ENCODE data around the gene RALGPS2.
A peak's percentile ranks its signal among the peaks of the same experiment; 100 is the strongest.

Gene RALGPS2, protein sequence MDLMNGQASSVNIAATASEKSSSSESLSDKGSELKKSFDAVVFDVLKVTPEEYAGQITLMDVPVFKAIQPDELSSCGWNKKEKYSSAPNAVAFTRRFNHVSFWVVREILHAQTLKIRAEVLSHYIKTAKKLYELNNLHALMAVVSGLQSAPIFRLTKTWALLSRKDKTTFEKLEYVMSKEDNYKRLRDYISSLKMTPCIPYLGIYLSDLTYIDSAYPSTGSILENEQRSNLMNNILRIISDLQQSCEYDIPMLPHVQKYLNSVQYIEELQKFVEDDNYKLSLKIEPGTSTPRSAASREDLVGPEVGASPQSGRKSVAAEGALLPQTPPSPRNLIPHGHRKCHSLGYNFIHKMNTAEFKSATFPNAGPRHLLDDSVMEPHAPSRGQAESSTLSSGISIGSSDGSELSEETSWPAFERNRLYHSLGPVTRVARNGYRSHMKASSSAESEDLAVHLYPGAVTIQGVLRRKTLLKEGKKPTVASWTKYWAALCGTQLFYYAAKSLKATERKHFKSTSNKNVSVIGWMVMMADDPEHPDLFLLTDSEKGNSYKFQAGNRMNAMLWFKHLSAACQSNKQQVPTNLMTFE

DNA sequence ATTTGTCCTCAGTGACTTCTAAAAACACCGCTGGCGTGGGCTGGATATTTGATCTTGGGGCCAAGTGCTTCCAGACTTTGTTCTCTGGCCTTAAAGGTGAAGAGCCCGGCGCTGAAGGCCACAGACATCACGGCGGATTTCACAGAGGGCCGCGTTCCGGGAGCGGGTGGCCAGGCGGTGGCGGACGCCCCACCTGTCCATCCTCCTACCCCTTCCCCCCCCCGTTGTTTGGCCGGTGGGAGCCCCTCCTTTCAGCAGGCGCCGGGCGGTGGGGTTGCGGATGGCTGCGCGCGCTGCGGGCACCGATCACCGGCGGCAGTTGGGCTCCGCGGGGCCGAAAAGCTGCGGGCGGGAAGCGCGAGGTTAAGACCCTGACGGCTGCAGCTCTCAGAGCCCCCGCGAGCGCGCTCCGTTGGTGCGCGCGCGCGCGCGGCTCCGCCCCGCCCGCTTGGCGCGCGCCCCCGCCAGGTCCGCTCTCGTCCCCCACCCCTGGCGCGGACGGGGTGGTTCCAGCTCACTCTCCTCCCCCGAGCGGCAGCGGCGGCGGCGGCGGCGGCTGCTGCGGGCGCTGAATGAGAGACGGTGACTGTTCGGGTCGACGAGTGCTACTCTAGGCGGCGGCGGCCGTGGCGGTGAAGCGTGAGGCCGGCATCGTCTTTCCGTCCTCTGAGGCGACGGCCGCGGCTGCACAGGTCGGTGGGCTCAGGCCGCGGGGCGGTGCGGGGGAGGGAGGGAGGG lies at the start of gene RALGPS2:
RALGPS2 (plus strand) TSS at position 517 of the 738 bp plus-strand sequence. CDS start 51,521 bp downstream, outside the sequence.
- DNase-seq = peak; percentile 89

DNA sequence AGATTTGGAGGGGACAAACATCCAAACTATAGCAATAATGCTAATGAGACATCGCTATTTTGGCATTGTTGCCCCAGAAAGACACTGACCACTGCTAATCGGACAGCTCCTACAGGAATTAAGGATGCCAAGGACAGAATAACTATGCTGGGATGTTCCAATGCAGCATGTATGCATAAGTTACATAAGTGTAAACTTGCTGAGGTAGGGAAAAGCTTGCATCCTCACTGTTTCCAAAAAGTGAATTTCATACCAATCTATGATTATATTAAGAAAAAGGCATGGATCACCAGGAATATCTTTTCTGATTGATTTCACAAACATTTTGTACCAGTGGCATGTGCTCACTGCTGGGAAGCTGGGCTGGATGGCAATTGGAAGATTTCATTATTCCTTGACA lies 45.8 kb upstream of the RALGPS2 start:
- DNase-seq = no peak

DNA sequence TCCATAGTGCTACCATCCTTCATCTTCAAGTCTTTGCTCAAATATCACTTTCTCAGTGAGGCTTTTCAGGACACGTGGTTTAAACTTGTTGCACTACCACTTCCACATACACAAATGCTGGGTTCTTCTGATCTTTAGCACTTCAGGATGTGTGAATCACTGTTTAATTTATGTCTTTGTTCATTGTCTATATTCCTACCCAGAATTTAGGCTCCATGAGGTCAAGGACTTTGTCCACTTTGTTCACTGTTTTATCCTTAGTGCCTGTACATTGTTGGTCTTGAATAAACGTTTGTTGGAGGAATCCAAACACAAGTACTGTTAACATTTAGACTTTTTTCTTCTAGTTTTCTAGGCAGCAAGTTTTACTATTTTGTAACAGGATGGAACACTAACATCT lies 42.6 kb upstream of the RALGPS2 start:
- no peak for DNase-seq

DNA sequence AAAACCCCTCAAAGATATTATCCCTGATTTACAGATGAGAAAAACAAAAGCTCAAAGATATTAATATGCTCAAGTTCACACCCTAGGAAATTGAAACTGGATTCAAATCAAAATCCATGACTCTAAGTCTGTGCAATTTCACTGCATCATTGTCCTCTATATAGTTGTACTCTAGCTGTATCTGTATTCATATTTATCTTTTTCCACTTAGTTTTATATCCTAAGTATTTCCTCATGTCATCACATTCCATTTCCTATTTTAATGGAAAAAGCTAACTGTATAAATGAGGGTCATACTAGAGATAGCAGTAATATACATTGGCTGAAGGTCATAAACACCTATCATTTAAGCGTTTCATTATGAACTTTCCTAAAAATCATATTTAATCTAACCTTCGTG lies 42.2 kb upstream of the RALGPS2 start:
- no peak for DNase-seq

DNA sequence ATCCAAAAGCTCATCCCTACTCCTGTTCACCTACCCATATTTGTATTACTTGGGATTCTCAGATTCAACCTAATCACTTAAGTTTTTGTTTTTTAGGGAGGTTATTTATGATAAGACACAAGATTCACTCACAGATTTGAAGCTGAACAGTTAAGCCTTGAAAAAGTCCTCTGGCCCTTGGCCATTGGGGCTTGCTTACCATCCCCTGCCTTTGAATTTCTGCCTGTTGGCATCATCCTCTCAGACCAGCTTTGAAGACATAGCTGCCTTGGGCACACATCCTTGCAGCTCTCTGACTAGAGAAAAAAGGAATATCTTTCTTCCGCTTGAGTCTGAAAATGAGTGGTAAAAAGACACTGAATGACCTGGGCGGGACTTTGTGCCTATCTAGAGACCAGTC lies 41.8 kb upstream of the RALGPS2 start:
- DNase-seq = no peak

DNA sequence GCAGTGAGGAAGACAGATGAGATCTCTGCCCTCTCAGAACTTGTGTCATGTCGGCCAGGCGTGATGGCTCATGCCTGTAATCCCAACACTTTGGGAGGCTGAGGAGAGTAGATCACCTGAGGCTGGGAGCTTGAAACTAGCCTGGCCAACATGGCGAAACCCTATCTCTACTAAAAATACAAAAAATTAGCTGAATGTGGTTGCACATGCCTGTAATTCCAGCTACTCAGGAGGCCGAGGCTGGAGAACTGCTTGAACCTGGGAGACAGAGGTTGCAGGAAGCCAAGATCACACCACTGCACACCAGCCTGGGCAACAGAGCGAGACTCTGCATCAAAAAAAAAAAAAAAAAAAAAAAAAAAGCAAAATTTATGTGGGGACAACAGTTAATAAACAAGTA lies 40.9 kb upstream of the RALGPS2 start:
- no peak for DNase-seq

DNA sequence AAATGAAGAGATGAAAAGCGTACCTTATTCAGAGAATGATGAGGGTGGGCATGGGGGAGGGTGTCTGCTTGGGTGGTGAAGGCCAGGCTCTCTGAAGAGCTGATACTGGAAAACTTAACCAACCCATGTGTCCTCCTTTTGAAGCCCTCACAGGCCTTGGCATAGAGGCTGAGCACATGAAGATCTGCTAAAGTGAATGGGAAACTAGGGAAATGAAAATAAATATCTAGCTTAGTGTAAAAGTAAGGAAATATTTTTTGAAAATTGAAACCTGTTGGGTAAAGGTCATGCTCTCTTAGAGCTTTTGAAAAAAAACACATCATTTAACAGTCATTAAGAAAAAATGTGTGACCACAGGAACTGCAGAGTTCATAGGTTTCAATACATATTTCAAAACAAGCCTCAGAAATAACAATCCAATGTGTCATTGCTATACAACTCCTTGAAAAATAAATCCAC lies 40.5 kb upstream of the RALGPS2 start:
- DNase-seq = no peak

DNA sequence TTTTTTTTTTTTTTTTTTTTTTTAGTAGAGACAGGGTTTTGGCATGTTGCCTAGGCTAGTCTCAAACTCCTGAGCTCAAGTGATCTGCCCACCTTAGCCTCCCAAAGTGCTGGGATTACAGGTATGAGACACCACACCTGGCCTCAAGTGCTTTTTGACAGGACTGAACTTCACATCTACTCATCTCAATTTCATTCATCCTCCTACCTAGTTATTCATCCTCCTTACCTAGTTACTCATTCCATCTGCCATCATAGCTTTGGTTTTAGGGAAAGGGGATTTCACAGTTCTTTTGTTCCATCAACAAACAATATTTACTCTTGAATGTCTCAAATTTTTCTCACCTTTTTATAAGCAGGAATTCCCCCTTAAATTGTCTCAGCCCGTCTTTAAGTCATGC lies 38.6 kb upstream of the RALGPS2 start:
- DNase-seq = no peak

DNA sequence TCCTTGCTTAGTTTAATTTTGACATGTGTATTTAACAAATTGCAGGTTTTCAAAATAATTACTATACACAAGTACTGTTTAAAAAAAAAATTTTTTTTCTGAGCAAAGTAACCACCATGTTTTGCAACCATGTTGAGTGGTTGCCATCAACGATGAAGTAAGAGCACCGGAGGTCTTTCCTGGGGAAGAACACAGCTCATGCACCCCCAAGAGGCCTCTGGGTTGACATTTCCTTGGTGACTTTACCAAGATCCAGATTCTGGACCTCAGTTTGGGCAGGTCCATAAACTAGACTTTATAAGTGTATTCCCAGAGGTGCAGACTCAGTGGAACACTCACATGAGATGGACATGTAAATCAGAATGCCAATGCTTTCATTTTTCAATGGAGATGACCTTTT lies 36.8 kb upstream of the RALGPS2 start:
- peak; percentile 17 for DNase-seq

DNA sequence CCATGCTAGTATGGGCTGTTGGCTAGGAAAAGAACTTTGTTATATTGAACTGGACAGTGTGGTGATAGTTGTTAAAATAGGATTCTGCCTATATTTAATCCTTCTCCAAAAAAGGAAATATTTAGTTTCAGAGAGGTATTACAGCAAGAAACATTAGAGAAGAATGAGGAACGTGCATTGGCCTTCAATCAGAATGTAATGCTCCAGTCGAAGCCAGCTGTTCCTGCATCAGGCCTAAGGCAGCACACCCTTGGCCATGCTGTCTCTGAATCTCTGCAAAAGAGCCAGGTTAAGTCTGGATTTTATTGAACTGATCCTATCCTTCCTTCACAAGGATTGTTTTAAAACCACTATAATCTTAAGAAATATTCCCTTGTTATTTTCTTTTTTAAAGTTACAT lies 35.3 kb upstream of the RALGPS2 start:
- no peak for DNase-seq

DNA sequence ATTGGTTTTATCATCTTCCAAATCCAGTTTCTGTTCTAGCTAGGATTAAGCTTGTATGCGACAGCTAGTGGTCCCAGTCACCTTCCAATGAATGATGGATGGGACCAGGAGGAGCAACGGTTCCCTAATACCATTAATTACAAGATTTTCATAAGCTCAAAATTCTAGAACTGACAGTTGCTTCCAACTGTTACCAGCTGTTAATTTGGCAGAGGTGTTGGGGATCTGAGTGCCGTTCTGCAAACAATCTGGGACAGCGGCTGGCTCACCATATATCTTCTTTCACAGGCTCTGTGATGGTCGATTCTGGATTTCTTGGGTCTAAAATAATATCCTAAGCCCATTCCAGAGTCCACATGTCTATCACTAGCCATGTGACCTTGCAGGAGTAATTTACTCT lies 34.5 kb upstream of the RALGPS2 start:
- DNase-seq = no peak

DNA sequence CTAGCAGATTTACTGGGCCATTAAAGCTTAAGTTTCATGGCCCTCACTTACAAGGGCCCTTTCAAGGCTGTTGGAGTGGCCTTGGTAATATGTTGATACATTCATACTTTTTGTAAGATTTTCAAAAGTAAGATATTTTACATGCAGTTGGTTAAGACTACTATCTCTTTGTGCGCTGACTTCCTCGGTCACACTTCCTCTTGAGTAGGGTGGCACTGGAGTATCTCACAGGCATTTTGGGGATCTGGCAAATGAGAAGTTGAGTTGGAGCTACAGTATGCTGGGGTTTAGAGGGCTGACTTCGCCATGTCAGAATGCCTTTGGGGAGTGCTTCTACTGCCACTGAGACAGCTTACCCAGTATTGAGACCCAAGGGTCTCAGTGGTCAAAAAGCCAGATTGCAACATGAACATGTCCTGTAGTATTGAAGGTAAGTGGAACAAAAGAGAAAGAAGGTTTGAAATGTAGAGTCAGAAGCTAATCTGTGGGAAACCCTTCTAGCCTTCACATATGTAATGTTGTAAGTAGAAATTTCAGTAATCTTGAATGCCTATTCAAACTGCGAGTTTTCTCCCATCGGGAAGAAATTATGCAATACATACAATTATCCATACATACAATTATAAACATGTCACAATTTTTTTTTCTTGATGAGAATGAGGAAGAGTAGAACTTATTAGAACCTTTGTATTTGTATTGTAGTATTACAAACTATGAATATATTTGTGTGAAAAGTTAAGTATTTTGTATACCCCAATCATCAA lies 32.3 kb upstream of the RALGPS2 start:
- DNase-seq = peak; percentile 3

DNA sequence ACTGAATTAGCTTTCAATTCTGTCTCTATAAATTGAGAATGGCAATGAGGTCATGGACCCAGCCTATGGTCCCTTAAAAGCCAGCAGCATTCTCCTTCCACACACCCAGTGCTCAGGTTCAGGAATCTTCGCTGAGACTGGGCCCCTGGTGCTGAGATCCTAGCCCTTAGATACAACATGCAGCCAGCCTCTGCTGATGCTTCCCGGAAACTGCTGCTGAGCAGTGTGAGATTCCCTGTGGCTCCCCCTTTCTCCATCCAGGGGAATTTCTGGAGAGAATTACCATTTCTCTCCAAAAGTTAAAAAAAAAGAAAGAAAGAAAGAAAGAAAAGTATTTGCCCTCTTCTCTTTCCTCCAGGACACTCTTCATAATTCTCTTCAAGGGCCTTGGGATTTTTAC lies 31.7 kb upstream of the RALGPS2 start:
- DNase-seq = no peak

DNA sequence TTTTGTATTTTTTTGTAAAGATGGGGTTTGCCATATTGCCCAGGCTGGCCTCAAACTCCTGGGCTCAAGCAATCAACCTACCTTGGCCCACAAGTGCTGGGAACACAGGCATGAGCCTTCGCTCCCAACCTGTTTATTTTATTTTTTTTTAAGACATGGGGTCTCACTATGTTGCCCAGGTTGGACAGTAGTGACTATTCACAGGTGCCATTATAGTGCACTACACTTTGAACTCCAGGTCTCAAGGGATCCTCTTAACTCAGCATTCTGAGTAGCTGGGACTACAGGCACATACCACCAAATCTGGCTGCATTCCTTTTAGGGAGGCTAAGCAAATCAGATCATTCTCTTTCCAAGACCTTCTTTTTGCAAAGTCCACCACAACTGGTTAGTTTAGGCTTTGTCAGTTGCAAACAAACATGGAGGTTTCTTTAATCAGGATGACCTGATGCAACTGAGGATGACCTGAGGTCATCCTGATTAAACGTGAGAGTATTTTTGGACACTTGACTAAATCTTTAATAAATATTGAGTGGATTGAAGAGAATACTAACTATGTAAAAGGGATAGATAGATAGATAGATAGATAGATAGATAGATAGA lies 30.0 kb upstream of the RALGPS2 start:
- DNase-seq = peak; percentile 44

DNA sequence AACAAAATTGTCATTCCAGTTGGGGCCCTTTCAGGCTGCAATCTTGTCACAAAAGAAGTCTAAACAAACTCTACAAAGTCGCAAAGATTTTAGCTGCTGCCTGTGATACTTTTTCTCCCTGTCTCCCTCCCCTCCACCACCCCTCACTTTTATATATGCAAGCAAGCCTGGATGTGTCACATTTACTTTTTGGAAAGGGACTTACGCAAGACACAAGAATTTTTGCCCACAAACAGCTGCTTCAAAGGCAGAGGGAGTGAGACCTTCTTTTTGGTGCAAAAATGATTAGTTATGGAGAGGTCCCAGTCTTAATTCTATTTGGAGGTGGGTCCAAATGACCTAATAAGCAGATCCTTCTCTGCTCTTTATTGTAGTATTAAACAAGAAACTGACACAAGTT lies 22.9 kb upstream of the RALGPS2 start:
- peak; percentile 34 for DNase-seq

DNA sequence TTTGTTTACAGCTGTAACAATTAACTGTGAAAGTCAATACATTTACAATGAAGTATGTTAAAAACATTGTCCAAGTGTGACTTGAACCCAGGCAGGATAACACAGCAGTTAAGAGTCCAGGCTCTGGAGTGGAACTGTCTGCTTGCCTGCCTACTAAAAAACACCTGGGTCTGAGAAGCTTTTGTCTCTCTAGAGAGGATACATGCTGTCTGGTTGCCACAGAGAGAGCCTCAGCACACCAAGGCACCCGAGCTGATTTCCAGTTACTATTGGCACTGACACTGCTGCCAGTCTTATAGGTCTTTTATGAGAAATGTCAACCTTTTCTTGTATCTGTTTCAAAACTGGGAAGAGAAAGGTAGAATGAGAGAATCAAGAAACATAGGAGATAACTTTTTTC lies 20.2 kb upstream of the RALGPS2 start:
- DNase-seq = no peak

DNA sequence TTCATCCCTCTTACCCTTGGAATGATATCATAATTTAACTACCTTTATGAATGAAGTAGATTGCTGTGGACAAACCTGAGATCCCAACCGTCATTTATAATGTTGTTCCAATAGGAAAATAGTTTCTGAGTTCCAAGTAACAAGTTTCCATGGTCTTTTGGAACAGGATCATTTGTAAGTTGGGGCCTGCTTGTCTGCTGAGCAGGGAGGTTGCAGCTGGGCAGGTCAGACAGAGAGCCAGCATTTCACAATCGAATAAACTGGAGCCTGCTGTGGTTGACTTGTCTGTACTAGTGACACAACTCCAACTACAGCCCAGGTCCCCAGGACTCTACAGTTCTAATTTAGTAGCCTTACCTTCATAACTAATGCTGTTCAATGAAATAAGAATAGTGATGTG lies 18.6 kb upstream of the RALGPS2 start:
- DNase-seq = peak; percentile 51

DNA sequence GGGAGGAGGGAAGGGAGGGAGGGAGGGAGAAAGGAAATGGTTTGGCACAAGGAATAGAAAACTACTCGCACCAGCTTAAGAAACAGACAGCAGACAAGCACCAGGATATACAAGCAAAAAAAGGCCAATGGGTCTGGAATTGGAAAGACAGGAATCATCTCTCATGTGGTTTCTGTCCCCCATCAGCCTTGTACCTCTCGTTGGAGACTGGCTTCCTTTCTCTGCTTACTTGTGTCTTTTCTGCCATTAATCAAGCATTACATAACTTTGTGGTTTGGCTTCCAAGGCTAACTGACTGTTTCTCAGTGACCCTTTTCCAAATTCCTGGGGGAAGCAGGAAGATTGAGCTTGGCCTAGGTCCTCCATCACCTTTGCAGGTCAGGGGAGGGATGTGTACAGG lies 11.8 kb upstream of the RALGPS2 start:
- no peak for DNase-seq

DNA sequence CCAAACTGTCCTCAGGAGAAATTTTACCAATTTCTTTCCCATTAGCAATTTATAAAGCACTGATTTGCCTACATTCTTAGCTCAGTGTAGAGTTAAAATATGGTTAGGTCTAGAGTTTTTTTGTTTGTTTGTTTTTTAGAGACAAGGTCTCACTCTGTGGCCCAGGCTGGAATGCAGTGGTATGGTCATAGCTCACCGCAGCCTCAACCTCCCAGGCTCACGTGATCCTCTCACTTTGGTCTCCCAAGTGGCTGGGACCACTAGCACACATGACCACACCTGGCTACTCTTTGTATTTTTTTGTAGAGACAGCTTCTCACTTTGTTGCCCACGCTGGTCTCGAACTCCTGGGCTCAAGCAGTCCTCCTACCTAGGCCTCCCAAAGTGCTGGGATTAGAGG lies 10.6 kb upstream of the RALGPS2 start:
- no peak for DNase-seq

DNA sequence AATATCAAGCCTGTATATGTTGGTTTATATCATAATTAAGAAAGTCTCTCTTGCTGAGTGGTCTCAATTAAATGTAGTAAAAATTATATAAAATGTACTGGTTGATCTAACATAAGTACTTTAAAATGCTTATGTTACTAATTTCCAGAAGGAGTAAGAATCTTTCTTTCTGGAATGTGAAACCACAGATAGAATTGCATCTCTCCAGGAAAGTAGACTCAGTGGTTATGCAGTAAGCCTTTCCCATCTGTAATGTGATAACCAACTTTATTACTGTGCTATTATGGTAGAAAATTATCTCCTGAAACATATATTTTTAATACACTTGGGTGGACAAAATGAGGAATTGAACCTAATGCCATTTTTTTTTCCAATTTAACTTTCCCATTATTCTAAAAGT lies 8.9 kb upstream of the RALGPS2 start:
- no peak for DNase-seq

DNA sequence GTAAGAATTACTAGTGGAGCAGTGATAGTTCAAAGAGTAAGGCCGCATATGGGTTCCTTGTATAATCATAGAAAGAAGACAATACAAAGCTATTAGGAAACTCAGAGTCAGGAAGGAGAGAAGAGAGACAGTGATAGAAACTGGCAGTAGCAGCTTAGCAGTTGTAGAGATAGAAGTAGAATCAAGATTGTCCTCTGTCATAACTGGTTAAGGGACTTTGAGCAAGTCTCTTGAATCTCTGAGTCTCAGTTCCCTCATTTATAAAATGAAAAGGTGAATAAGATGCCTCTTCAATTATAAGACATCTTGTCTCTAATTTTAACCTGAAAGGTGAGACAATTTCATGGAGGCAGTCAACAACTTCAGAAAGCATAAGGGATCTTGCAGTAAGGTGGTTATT lies 6.5 kb upstream of the RALGPS2 start:
- DNase-seq = no peak

DNA sequence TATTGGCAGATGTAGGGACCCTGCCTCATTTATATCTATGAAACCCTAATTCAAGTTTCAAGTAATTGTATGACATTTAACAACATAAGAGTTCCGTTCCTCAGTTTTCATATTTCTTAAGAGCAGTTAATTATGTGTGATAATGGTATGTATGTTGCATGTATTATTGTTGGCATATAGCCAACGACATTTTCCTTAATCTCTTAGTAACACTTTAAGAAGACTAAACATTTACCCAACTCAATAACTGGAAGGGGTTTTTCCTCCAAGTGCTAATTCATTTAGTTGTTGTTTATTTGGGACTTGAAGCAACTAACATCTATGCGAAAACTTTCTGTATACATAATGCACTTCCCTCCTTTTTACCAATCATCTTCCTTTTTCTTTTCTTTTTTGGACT lies 1.5 kb upstream of the RALGPS2 start:
- DNase-seq = peak; percentile 18

DNA sequence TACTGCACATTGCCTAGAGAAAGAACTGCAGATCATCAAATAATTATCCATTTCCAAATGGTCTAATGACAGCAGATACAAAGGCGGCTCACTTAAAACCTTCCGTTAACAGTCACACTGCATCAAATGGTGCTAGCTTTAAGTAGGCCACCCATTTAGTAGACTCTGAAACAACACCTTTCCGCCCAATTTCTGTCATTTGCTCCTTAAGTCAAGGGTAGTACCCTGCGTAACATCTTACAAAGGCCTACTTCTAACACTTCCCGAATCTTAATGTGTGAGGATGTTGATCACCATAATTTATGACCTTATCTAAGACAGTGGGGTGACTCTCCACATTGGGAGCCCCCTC lies 692 bp upstream of the RALGPS2 start:
- DNase-seq = no peak
